ENCODE measurements around the gene ORC4.
"Not testable (repeated sequence)": the region's sequence is repeated elsewhere in the genome, so short reads cannot be mapped to it uniquely, and the experiment has no call there.

The ORC4 gene

DNA sequence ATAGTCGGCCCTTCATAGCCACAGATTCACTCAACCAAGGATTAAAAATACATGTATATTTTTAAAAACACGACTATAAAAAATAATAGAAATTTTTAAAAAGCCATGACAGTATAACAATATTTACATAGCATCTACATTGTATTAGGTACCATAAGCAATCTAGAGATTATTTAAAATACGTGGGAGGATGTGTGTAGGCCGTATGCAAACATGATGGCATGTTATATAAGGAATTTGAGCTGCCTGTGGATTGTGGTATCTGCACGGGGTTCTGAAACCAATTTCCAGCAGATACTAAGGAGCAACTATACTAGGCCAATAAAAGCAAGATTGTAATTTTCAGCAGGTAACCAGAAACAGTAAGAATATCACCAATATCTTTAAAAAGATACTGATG is 5.9 kb downstream of the ORC4 start:
- no peak for DNase-seq (ENCODE audit: low read depth in 2 of 2)

DNA sequence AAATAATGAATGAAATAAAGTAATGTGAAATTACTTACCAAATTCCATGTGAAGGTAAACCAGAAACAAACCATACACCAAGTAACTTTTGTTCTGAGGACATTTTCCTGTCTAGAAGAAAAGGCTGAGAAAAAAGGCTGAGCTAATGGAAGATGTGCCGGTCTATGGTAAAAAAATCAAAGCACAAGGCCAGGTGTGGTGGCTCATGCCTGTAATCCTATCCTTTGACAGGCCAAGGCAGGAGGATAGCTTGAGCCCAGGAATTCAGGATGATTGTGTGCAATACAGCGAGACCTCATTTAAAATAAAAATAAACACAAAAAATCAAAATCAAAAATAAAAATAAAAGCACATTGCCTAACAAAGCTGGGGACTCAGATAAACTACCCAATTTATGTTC is 6.7 kb downstream of the ORC4 start:
- no peak for DNase-seq (ENCODE audit: low read depth in 2 of 2)

DNA sequence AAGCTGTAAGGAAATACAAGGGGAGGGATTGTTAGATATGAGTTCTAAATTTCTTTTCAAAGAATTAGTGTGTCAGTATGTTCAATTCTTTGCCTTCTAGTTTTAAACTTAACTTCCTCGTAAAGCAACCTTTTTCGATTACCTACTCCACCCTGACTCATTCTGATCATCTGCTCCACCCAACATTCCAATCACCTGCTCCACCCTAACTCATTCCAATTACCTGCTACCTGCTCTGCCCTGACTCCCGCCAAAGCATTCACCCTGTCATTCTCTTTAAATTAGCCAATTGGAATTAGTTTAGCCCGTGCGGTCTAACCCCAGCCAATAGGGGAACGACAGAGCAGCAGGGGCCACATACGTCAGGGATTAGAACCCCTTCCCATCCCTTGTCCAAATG is 12.1 kb downstream of the ORC4 start:
- not testable (repeated sequence) for DNase-seq (ENCODE audit: low read depth in 2 of 2)

DNA sequence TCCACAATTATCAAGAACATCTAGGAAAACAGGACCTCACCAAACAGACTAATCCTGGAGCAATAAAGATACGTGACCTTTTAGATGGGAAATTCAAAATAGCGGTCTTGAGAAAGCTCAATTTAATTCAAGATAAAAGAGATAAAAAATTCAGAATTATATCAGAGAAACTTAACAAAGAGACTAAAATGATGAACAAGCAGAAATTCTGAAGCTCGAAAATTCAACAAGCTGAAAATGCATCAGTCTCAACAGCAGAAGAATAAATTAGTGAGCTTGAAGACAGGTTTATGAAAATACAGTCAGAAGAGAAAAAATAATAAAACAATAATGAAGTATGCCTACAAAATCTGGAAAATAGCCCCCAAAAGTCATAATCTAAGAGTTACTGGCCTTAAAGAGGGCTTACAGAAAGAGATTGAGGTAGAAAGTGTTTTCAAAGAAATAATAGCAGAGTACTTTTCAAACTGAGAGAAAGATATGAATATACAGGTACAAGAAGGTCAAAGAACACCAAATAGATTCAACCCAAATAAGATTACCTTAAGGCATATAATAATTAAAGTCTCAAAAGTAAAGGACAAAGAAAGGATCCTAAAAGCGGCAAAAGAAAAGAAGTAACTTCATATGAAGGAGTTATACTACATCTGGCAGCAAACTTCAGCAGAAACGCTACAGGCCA is 13.2 kb downstream of the ORC4 start:
- no peak for DNase-seq (ENCODE audit: low read depth in 2 of 2)

DNA sequence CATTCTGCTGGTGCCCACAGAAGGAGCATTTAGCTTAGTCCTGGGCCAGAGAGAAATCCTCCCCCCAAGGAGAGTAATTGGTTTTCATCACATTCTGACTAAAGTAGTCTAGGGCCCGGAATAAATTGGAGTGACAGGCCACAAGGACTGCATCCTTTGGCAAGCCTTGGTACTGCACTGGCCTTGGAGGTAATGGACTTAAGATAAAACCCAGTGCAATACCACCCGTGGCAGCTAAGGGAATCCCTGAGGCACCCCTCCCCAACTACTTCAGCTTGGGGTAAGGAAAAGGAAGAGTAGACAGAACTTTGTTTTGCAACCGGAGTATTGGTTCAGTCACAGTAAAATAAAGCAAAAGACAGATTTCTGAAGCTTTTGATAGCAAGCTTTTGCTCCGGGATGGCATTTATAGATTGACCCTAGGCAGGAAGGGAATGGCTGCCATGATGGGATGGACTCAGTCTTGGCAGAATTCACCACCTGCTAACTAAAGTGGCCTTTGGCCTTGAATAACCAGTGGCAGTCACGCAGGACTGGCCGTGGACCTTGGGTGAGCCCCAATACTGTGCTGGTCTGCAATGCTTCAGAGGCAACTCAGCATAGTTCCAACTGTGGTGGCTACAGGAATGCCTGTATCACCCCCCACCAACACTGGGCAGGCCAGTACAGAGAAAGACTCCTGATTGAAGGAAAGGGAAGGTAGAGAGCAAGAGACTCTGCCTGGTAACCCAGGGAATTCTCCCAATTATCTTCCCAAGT is 14.1 kb downstream of the ORC4 start:
- no peak for DNase-seq (ENCODE audit: low read depth in 2 of 2)

DNA sequence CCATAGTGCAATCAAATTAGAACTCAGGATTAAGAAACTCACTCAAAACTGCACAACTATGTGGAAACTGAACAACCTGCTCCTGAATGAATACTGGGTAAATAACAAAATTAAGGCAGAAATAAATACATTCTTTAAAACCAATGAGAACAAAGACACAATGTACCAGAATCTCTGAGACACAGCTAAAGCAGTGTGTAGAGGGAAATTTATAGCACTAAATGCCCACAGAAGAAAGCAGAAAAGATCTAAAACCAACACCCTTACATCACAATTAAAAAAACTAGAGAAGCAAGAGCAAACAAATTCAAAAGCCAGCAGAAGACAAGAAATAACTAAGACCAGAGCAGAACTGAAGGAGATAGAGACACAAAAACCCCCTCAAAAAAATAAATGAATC is 18.1 kb downstream of the ORC4 start:
- DNase-seq (ENCODE audit: low read depth in 2 of 2), result not testable (repeated sequence)

DNA sequence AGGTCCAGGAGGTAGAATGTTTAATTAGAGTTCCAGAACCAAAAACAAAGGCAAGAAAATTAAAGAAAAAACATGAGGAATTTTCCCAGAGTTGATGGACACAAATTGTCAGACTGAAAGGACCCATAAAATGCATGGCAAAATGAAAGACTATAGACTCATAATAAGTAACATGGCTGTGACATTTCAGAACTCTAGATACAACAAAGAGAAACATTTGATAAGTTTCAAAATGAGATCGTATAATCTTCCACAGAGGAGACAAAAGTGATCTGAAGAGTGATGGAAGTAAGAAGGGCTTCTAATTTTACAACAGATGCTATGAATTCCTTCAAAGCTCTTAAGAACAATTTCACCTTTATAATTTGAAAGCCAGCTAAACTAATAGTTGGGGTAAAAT is 20.4 kb downstream of the ORC4 start:
- no peak for DNase-seq (ENCODE audit: low read depth in 2 of 2)

DNA sequence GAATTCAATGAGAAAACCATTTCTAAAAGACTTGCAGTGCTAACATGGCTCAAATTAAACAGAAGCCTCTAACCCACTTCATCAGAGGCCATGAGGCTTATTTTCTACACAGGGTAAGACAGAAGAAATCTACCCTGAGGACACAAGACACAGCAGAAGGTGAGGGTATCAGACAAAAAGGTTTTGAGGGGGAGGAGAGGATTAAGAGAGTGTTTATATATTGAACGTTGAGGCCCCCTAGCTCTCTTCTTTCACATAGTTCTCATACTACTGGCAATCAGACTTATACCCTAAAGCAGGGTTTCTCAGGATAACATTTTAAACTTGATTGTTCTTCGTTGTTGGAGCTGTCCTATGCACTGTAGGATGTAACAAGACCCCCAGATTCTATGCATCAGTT is 21.4 kb downstream of the ORC4 start:
- no peak for DNase-seq (ENCODE audit: low read depth in 2 of 2)

DNA sequence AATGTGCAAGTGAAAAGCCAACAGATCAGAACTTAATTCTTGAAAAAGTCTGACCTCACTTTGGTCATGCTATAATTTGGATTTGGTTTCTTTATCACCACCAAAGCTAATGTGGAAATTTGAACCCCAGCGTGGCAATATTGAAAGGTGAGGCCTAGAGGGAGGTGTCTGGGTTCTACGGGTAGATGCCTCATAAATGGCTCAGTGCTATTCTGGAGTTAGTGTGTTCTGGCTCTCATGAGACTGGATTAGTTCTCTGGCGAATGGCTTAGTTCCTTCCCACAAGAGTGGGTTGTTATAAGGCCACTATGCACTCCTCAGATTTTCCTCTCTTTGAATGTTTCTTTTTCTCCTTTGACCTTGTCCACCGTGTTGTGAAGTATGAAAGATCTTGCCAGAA is 22.3 kb downstream of the ORC4 start:
- DNase-seq (ENCODE audit: low read depth in 2 of 2), result no peak

DNA sequence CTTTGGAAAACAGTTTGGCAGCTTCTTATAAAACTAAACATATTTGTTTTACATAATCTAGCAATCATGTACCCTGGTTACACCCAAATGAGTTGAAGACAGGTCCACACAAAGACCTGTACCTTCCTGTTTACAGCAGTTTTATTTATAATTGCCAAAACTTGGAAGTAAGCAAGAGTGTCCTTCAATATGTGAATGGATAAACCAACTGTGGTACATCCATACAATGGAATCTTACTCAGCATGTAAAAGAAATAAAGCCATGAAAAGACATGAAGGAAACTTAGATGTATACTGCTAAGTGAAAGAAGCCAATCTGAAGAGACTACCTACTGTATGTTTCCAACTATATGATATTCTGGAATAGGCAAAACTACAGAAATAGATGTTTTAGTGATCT is 23.7 kb downstream of the ORC4 start:
- DNase-seq (ENCODE audit: low read depth in 2 of 2), result no peak

DNA sequence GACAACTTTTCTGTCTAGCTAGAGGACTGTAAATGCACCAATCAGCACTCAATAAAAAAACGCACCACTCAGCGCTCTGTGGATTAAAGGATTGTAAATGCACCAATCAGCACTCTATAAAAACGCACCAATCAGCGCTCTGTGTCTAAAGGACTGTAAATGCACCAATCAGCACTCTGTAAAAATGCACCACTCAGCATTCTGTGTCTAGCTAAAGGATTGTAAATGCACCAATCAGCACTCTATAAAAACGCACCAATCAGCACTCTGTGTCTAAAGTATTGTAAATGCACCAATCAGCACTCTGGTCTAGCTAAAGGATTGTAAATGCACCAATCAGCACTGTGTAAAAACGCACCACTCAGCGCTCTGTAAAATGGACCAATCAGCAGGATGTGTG is 25.6 kb downstream of the ORC4 start:
- not testable (repeated sequence) for DNase-seq (ENCODE audit: low read depth in 2 of 2)

DNA sequence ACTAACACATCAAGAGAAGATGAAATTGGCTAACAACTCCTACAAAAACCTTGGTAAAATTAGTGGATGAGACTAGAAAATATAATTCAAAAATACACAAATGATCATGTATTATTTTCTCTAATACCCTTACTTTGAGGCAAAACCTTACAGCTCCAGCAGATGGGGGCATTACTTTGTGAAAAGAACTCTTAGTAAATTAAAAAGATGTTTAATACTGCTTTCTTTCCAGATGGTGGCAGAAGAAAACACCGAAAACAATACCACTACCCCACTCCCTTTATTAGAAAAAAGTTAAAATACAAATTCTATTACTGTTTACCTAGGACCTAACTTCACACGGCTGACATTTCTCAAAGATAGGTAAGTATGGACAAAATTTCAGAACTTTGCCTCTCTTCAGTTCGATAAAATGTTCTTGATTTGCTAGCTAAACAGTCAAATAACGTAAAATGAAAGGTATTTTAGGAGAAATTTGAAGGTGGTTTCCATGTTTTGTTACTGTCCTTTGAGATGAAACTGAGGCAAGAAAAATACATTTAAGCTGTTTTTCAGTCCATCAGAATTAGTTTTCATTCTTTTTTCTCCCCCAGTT is 30.6 kb downstream of the ORC4 start:
- DNase-seq (ENCODE audit: low read depth in 2 of 2), result no peak

DNA sequence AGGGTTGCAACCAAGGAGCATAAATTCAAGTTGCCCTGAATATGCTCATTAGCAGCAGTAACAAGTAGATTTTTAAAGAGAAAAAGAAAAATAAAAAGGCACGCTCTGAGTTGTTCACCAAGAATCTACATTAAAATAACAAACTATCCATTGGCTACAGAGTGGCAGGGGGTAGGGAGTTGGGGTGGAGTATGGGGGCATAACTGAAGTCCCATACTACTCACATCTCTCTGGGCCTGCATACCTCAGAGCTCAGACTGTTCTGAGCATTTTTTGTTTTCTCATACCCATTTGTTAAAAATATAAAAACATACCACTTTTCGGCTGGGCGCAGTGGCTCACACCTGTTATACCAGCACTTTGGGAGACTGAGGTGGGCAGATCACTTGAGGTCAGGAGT is 31.4 kb downstream of the ORC4 start:
- no peak for DNase-seq (ENCODE audit: low read depth in 2 of 2)

DNA sequence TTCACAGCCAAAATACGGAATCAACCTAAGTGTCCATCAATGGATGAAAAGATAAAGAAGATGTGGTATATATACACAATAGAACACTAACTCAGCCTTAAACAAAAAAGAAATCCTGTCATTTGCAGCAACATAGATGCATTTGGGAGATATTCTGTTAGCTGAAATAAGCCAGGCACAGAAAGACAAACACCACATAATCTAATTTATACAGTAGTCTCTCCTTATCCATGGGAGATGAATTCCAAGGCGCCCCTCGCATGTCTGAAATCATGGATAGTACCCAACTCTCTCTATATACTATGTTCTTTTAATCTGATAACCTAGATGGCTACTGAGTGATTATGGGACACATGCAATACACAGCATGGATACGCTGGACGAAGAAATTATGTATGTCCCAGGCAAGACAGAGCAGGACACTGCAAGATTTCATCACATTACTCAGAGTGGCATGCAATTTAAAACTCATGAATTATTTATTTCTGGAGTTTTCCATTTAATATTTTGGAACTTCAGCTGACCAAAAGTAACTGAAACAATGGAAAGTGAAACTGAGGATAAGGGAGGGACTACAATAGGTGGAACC is 39.5 kb downstream of the ORC4 start:
- no peak for DNase-seq (ENCODE audit: low read depth in 2 of 2)

DNA sequence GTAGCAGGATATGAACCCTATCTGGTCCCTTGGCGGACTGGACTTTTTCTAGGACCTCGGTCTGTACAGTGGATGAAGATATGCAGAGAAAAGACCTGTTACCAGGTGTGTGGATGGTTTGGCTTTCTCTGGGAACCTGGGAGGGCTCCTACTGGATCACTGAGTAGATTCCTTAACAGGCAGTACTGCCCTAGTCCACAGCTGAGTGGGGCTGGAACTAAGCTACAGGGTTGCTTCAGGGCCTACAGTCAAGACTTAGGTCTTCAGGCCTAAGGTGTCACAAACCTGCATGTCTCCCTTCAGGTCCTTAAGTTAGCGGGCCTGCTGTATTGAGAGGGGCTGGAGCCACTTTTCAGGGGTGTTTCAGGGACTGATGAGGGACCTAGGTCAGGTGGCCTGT is 42.9 kb downstream of the ORC4 start:
- DNase-seq (ENCODE audit: low read depth in 2 of 2), result no peak

DNA sequence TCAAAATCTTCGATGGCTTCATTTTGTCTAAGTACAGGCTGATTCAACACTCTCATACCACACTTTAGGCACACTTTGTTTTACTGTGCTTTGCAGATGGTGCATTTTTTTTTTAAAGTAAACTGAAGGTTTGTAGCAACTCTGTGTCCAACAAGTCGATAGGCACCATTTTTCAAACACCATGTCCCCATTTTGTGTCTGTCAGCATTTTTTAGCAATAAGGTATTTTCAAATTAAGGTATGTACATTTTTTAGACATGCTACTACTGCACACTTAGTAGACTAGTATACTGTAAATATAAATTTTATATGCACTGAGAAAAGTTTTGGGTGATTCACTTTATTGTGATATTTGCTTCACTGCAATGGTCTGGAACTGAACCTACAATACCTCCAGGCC is 44.4 kb downstream of the ORC4 start:
- no peak for DNase-seq (ENCODE audit: low read depth in 2 of 2)

DNA sequence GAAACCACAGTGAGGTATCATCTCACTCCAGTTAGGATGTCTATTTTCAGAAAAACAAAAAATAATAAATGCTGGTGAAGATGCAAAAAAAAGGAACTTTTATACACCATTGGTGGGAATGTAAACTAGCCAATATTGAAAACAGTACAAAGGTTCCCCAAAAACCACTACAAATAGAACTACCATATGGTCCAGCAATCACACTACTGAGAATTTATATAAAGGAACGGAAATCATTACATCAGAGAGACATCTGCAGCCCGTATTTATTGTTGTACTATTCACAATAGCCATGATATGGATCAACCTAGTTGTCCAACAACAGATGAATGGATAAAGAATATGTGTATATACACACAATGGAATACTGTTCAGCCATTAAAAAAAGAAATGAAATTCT is 52.0 kb downstream of the ORC4 start:
- DNase-seq (ENCODE audit: low read depth in 2 of 2), result no peak

DNA sequence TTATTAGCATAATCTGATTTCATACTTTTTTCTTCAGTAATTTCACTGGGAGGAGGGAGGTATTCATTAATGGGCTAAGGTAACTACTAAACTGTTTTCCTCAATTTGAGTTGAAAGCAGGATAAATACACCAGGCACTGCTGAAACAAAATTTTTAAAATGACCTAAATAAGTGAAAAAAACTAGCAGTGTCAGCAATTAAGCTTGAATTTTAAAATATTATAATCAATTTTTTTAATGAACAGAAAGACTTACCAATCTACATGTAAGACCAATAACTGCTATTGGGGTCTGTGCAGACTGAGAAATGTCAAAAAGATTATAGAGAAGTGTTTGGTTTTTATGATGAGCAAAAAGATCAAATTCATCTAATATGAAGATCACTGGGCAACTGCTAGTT is 68.4 kb downstream of the ORC4 start:
- DNase-seq (ENCODE audit: low read depth in 2 of 2), result no peak

DNA sequence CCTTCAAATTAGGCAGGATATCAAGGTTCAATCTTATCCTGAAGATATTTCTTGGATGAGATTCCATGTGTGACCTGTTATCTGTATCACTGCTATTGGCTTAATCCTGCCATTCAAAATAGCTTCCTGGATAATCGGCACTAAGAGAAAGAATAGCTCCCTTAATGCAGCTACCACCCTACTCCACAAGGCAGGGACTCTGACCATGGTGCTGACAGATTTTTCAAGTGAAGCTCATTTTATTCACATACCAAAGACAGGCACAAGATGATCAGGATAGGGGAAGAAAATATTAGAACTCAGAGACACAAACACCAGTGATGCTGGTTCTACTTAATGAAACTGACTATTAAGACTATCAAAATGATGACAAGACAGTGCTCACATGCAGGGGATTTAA is 74.9 kb downstream of the ORC4 start:
- no peak for DNase-seq (ENCODE audit: low read depth in 2 of 2)

DNA sequence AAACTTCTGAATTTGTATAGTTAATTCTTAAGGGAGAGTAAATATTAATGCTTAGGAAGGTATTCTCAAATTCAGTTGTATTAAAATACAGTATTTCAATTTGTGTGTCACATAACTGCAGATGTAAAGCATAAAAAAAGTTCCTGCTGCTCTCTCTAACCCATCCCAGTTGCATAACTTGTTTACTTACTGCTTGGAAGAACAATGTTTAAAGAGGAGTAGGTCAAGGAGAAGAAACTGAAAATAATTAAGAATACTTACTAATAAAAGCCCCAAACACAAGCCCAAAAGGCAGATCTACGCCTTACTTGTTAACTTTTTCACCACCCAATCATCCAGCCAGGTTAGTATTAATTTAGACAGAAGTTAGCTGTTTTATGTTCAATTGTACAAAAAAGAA is 81.2 kb downstream of the ORC4 start:
- DNase-seq (ENCODE audit: low read depth in 2 of 2), result no peak

DNA sequence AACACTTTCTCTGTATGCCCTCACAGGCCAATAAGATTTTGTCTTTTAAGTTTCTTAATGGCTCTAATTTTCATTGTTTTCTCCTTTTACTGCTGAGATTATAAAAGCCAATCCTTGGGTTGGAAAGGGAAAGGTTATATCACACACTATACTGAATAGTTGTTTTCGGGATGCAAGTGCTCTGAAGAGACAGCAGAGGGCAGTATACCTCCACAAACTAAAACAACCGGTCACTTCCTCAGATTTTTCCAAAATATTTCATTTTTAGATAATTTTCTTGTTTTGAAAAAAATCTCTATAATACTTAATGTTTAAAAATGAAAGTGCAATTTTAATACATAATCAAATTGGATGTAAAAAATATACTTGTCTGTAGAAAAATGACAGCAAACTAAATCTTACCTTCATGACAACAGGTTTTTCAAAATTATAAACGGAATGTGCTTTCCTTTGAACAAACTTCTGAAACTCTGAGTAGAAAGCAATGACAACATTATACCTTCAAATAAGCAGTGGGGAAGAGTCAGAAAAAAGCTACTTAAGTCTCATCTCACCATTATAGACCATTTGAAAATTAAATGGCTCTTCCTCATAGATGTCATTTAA is 82.7 kb downstream of the ORC4 start:
- DNase-seq (ENCODE audit: low read depth in 2 of 2), result no peak

DNA sequence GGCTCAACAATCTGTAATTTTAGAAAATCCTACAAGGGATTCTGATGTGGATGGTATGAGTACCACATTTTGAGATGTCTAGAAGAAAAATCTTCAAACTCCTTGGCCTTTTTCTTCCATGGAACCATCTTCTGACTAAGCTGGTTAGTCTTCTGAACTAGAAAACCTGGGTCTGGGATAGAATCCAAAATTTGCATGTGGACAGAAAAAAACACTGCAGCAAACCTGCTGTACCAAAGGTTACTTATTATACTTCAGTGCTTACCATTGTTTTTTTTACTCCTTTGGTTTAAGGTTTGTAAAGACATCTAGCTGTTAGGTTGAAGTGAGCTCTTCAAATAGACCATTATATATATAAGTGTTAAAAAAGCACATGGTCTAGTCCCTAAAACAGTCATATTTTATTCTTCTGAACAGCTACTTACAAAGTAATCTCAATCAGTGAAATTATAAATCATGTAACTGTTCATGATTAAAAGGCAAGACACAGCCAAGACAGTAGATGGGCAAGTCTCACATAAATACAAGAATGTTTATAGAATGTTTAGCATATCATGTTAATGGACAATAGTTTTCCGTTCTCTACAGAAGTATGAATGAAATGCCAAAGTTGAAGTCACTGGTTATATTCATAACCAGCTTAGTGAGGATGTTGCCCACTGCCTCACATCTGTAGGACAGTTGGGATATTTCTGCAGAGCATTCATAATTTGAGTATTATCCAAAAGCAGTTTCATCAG is 85.5 kb downstream of the ORC4 start:
- DNase-seq (ENCODE audit: low read depth in 2 of 2), result no peak

All from stimulated activated CD4-positive, alpha-beta T cell treated with anti-CD3 and anti-CD28 coated beads, Interleukin-4, amount 100 ng/mL, for 48 hours (primary cell).